ENCODE measurements around the gene GIN1.

- TF ChIP-seq EZH2 (IDR thresholded peaks at IDR 0.05; ENCODE audit: low read depth), result no peak
- TF ChIP-seq, protein P1, sequence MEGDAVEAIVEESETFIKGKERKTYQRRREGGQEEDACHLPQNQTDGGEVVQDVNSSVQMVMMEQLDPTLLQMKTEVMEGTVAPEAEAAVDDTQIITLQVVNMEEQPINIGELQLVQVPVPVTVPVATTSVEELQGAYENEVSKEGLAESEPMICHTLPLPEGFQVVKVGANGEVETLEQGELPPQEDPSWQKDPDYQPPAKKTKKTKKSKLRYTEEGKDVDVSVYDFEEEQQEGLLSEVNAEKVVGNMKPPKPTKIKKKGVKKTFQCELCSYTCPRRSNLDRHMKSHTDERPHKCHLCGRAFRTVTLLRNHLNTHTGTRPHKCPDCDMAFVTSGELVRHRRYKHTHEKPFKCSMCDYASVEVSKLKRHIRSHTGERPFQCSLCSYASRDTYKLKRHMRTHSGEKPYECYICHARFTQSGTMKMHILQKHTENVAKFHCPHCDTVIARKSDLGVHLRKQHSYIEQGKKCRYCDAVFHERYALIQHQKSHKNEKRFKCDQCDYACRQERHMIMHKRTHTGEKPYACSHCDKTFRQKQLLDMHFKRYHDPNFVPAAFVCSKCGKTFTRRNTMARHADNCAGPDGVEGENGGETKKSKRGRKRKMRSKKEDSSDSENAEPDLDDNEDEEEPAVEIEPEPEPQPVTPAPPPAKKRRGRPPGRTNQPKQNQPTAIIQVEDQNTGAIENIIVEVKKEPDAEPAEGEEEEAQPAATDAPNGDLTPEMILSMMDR (conservative IDR thresholded peaks at IDR 0.05), result no peak
These were observed 29.1 kb downstream of the GIN1 start for GRCh38 chr5:103090791-103091190.

Measured in PC-9 (cell line).